K562 (cell line): ENCODE results near the gene MED15. TPM values are rescaled to one million over a fixed set of nuclear protein-coding genes. Genes with fewer than 3 reads are reported as not detected.

Experiments used
- CREB1 ChIP-seq, 2 experiments: sonication (generic) in 1 of 2; formaldehyde crosslinking in 1 of 2; IDR thresholded peaks; 2 replicates each; pipeline versions ENCODE4 v1.6.1 to v1.8.0; 2012 to 2022; ENCODE audit warnings: inconsistent platforms in 1 of 2, mild to moderate bottlenecking in 1 of 2, missing genetic modification reagents in 1 of 2, moderate library complexity in 1 of 2
- CSDE1 ChIP-seq, 2 experiments: fragments of 450-650 bp; IDR thresholded peaks; 2 replicates each; pipeline ENCODE4 v1.6.1; 2016; ENCODE audit warnings: mild to moderate bottlenecking in 1 of 2
- EP400 ChIP-seq: fragments of 450-650 bp; IDR thresholded peaks from 2 replicates; pipeline ENCODE4 v1.6.1; 2017; ENCODE audit warnings: antibody characterized with exemption, mild to moderate bottlenecking, moderate library complexity
- ETV5 ChIP-seq: sonication (generic); formaldehyde crosslinking; IDR thresholded peaks from 2 replicates; pipeline ENCODE4 v1.4.0; 2020; ENCODE audit warnings: low read depth, mild to moderate bottlenecking, missing genetic modification reagents
- FOXA3 ChIP-seq, 2 experiments: fragments of 450-650 bp in 1 of 2; sonication (generic) in 1 of 2; formaldehyde crosslinking; IDR thresholded peaks in 1 of 2; conservative IDR thresholded peaks in 1 of 2; 2 replicates each; pipeline versions ENCODE4 v1.4.0 to v1.8.0; 2020 to 2022; ENCODE audit warnings: mild to moderate bottlenecking in 2 of 2, missing genetic modification reagents in 1 of 2
- FOXJ2 ChIP-seq: fragments of 200-800 bp; sonication (Bioruptor generic); IDR thresholded peaks from 2 replicates; pipeline ENCODE4 v1.6.1; 2016; ENCODE audit warnings: missing genetic modification characterization, missing compliant biosample characterization
- FOXM1 ChIP-seq, 2 experiments: fragments of 450-650 bp in 1 of 2; sonication (generic) in 1 of 2; formaldehyde crosslinking in 1 of 2; IDR thresholded peaks; 2 replicates each; pipeline versions ENCODE4 v1.6.1 to v1.9.0; 2017 to 2022; ENCODE audit warnings: low read depth in 2 of 2, mild to moderate bottlenecking in 2 of 2, missing genetic modification reagents in 1 of 2, moderate library complexity in 1 of 2
- GATAD2A ChIP-seq: fragments of 450-650 bp; IDR thresholded peaks from 2 replicates; pipeline ENCODE4 v1.6.1; 2017
- HDAC2 ChIP-seq: fragments of 450-650 bp; IDR thresholded peaks from 2 replicates; pipeline ENCODE4 v1.6.1; 2016; ENCODE audit warnings: mild to moderate bottlenecking
- KDM5B ChIP-seq: fragments of 200-600 bp; sonication (generic); IDR thresholded peaks from 2 replicates; pipeline ENCODE4 v1.6.1; 2012; ENCODE audit warnings: low read depth, mild to moderate bottlenecking, moderate library complexity, low read length, control low read depth, inconsistent platforms; ENCODE audit not compliant: insufficient replicate concordance
- KLF16 ChIP-seq: IDR thresholded peaks from 2 replicates; pipeline ENCODE4 v1.6.1; 2016; ENCODE audit warnings: antibody characterized with exemption
- MBD2 ChIP-seq: sonication (generic); IDR thresholded peaks from 2 replicates; pipeline ENCODE4 v1.6.1; 2016; ENCODE audit warnings: low read depth, borderline replicate concordance
- NR3C1 ChIP-seq: sonication (generic); formaldehyde crosslinking; IDR thresholded peaks from 2 replicates; pipeline ENCODE4 v1.8.1; 2022; ENCODE audit warnings: missing genetic modification reagents
- POLR3G ChIP-seq: IDR thresholded peaks from 2 replicates; pipeline ENCODE4 v1.6.1; 2011; ENCODE audit not compliant: insufficient read length, insufficient replicate concordance; ENCODE audit errors: extremely low read depth
- RUNX1 ChIP-seq: sonication (generic); IDR thresholded peaks from 2 replicates; pipeline ENCODE4 v1.6.1; 2016; ENCODE audit warnings: antibody characterized with exemption, low read depth
- SLC30A9 ChIP-seq: fragments of 250-450 bp; sonication (Bioruptor Pico); IDR thresholded peaks from 2 replicates; pipeline ENCODE4 v1.8.0; 2022; ENCODE audit warnings: mild to moderate bottlenecking, moderate library complexity
- TAF15 ChIP-seq: fragments of 200-400 bp; formaldehyde crosslinking; IDR thresholded peaks from 2 replicates; pipeline ENCODE4 v1.6.1; 2017; ENCODE audit warnings: mild to moderate bottlenecking, low read depth, low read length, moderate library complexity
- TCFL5 ChIP-seq: fragments of 250-450 bp; sonication (Bioruptor Pico); conservative IDR thresholded peaks from 2 replicates; pipeline ENCODE4 v1.6.1; 2021; ENCODE audit warnings: mild to moderate bottlenecking, moderate library complexity, matching md5 sums
- TFAM ChIP-seq: fragments of 250-450 bp; sonication (Bioruptor Pico); conservative IDR thresholded peaks from 2 replicates; pipeline ENCODE4 v1.5.0; 2021; ENCODE audit warnings: mild to moderate bottlenecking, moderate library complexity
- ZFP36 ChIP-seq: fragments of 150-350 bp; IDR thresholded peaks from 2 replicates; pipeline ENCODE4 v1.6.1; 2018; ENCODE audit warnings: low read length, low read depth; ENCODE audit not compliant: partially characterized antibody
- ZKSCAN3 ChIP-seq: fragments of 250-450 bp; sonication (Bioruptor Pico); IDR thresholded peaks from 2 replicates; pipeline ENCODE4 v1.4.0; 2020
- ZNF239 ChIP-seq: fragments of 250-450 bp; sonication (Bioruptor Pico); IDR thresholded peaks from 2 replicates; pipeline ENCODE4 v1.4.0; 2020; ENCODE audit warnings: mild to moderate bottlenecking
- ZNF324 ChIP-seq: fragments of 250-450 bp; sonication (Bioruptor Pico); IDR thresholded peaks from 2 replicates; pipeline ENCODE4 v1.4.0; 2020; ENCODE audit warnings: mild to moderate bottlenecking
- polyA plus RNA-seq, 8 experiments: library from polyadenylated mRNA; depleted of rRNA in 4 of 8; stranded (reverse) in 5 of 8; unstranded in 3 of 8; fragments of >200 nt; fragmentation: Nextera tagmentation in 2 of 8; fragmentation: Illumina TruSeq in 1 of 8; extraction: Ambion mirVana in 2 of 8; extraction: Trizol in 1 of 8; gene quantifications; 2 replicates each; pipeline versions ENCODE4 v1.2.1 to v1.2.3, GENCODE V29; 2011 to 2014; ENCODE audit warnings: inconsistent platforms in 1 of 8, missing spikeins in 1 of 8
- total RNA-seq, 7 experiments: library from RNA; depleted of rRNA in 6 of 7; stranded (reverse); fragments of >200 nt in 6 of 7; fragmentation: Illumina TruSeq in 2 of 7; extraction: Trizol in 2 of 7; gene quantifications; 2 replicates each; pipeline versions ENCODE4 v1.2.1 to v1.2.3, GENCODE V29; 2011 to 2021; ENCODE audit warnings: low replicate concordance in 1 of 7
- TF ChIP-seq, protein P1 (sequence below): fragments of 250-450 bp; sonication (Bioruptor Pico); IDR thresholded peaks from 2 replicates; pipeline ENCODE4 v1.8.0; 2022; ENCODE audit warnings: inconsistent platforms
- TF ChIP-seq, protein P2 (sequence below): sonication (generic); formaldehyde crosslinking; IDR thresholded peaks from 2 replicates; pipeline ENCODE4 v1.8.0; 2022; ENCODE audit warnings: mild to moderate bottlenecking, missing genetic modification reagents, borderline replicate concordance

Gene MED15
- total and polyA plus RNA-seq, 9 of the 15 experiments (the other 6 are each of a cell fraction or from before 2014, with no cell fraction given), result 4.0 to 271 (median 60.1) TPM

GRCh38 chr22:20523086-20523983, 15.9 kb downstream of the MED15 start (continued):
- TF ChIP-seq, protein P1, sequence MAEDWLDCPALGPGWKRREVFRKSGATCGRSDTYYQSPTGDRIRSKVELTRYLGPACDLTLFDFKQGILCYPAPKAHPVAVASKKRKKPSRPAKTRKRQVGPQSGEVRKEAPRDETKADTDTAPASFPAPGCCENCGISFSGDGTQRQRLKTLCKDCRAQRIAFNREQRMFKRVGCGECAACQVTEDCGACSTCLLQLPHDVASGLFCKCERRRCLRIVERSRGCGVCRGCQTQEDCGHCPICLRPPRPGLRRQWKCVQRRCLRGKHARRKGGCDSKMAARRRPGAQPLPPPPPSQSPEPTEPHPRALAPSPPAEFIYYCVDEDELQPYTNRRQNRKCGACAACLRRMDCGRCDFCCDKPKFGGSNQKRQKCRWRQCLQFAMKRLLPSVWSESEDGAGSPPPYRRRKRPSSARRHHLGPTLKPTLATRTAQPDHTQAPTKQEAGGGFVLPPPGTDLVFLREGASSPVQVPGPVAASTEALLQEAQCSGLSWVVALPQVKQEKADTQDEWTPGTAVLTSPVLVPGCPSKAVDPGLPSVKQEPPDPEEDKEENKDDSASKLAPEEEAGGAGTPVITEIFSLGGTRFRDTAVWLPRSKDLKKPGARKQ, result no peak
- no peak for TF ChIP-seq ZKSCAN3
- TF ChIP-seq, protein P2, sequence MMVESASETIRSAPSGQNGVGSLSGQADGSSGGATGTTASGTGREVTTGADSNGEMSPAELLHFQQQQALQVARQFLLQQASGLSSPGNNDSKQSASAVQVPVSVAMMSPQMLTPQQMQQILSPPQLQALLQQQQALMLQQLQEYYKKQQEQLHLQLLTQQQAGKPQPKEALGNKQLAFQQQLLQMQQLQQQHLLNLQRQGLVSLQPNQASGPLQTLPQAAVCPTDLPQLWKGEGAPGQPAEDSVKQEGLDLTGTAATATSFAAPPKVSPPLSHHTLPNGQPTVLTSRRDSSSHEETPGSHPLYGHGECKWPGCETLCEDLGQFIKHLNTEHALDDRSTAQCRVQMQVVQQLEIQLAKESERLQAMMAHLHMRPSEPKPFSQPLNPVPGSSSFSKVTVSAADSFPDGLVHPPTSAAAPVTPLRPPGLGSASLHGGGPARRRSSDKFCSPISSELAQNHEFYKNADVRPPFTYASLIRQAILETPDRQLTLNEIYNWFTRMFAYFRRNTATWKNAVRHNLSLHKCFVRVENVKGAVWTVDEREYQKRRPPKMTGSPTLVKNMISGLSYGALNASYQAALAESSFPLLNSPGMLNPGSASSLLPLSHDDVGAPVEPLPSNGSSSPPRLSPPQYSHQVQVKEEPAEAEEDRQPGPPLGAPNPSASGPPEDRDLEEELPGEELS, result peak; percentile 74; the same call in 1 of the 2 replicates
- TF ChIP-seq TFAM (CRISPR knock-in tag), result no peak
- TF ChIP-seq KLF16, result no peak
- TF ChIP-seq ZNF324 (CRISPR knock-in tag), result peak; percentile 38; the same call in 1 of the 2 replicates
- TF ChIP-seq TAF15, result no peak
- TF ChIP-seq SLC30A9, result no peak
- TF ChIP-seq MBD2, result no peak
- peak; percentile 7 to 31; a peak in 1 of 4 replicates for TF ChIP-seq FOXA3 (CRISPR knock-in tag; conservative IDR thresholded peaks at IDR 0.05 in 1 of 2, IDR thresholded peaks at IDR 0.05 in 1 of 2)
- TF ChIP-seq RUNX1, result no peak
- TF ChIP-seq ZNF239, result peak; percentile 32; the same call in 1 of the 2 replicates
- peak; percentile 80 for TF ChIP-seq FOXJ2 (tag)
- TF ChIP-seq HDAC2, result no peak
- TF ChIP-seq GATAD2A, result no peak
- TF ChIP-seq CSDE1 (IDR thresholded peaks at IDR 0.05), result no peak
- TF ChIP-seq EP400, result no peak
- no peak for TF ChIP-seq ZFP36
- TF ChIP-seq TCFL5 (CRISPR knock-in tag), result peak; percentile 62; the same call in 1 of the 2 replicates
- TF ChIP-seq NR3C1 (CRISPR knock-in tag), result no peak
- TF ChIP-seq POLR3G, result no peak
- TF ChIP-seq KDM5B, result no peak
- no peak for TF ChIP-seq FOXM1 (IDR thresholded peaks at IDR 0.05; ENCODE audit: low read depth)
- no peak for TF ChIP-seq FOXM1 (CRISPR knock-in tag; IDR thresholded peaks at IDR 0.05; ENCODE audit: low read depth)
- peak; percentile 51 for TF ChIP-seq ETV5
- no peak for TF ChIP-seq CREB1 (IDR thresholded peaks at IDR 0.05)
- TF ChIP-seq CREB1 (CRISPR knock-in tag; IDR thresholded peaks at IDR 0.05), result no peak
